Peyer's patch (tissue), 4 donors: ENCODE data around the gene UBASH3B. TPM values are rescaled to one million over a fixed set of nuclear protein-coding genes. Genes with fewer than 3 reads are reported as not detected.

ENCODE experiments used
- DNase-seq, 3 donors: peaks; one replicate each; pipeline ENCODE4 v3.0.0-alpha.2; 2017 to 2019
- H3K27ac ChIP-seq, 4 donors: fragments of 200-600 bp; sonication (generic); one replicate each; pipeline ENCODE4 v1.5.1; 2016 to 2019
- H3K27me3 ChIP-seq, 2 donors: fragments of 200-600 bp; sonication (generic); one replicate each; pipeline ENCODE4 v1.5.1; 2019
- H3K36me3 ChIP-seq, 3 donors: fragments of 200-600 bp; sonication (generic); one replicate each; pipeline ENCODE4 v1.5.1; 2016 to 2019
- H3K4me1 ChIP-seq, 4 donors: fragments of 200-600 bp; sonication (generic); one replicate each; pipeline ENCODE4 v1.5.1; 2016 to 2019
- H3K4me3 ChIP-seq, 4 donors: fragments of 200-600 bp; sonication (generic); 1 replicate in 3 of 4; 2 replicates in 1 of 4; pipeline ENCODE4 v1.5.1; 2016 to 2019; ENCODE audit warnings: mild to moderate bottlenecking in 1 of 4
- H3K9me3 ChIP-seq, 4 donors: fragments of 200-600 bp; sonication (generic); one replicate each; pipeline ENCODE4 v1.5.1; 2016 to 2019; ENCODE audit warnings: mild to moderate bottlenecking in 1 of 4
- CTCF ChIP-seq, 6 experiments: fragments of 450-650 bp in 4 of 6; fragments of 200-600 bp in 2 of 6; sonication (generic) in 1 of 6; IDR thresholded peaks; one replicate each; pipeline ENCODE4 v1.5.1; 2017 to 2019; ENCODE audit warnings: antibody characterized with exemption in 6 of 6, mild to moderate bottlenecking in 3 of 6, moderate library complexity in 1 of 6
- POLR2A ChIP-seq, 2 donors: fragments of 450-650 bp; IDR thresholded peaks; one replicate each; pipeline ENCODE4 v1.5.1; 2017; ENCODE audit warnings: antibody characterized with exemption in 2 of 2, mild to moderate bottlenecking in 2 of 2, moderate library complexity in 2 of 2
- total RNA-seq, 4 donors: library from RNA; depleted of rRNA; stranded (reverse); fragments of >200 nt; gene quantifications; one replicate each; pipeline ENCODE4 v1.1.0, GENCODE V29; 2016

UBASH3B gene
- total RNA-seq, 4 donors from 2014 or later: 2.3 to 14.9 (median 5.2) TPM

GRCh38 chr11:122652495-122652894 is 3.0 kb upstream of the UBASH3B start:
- H3K27me3 ChIP-seq: no peaks in the 10 kb centered on the region
- no peak overlapping the region for H3K4me3 ChIP-seq
- TF ChIP-seq POLR2A (IDR thresholded peaks at IDR 0.05) (no peak), CTCF (IDR thresholded peaks at IDR 0.05) (no peak)
- peaks cover 0 to 13% (median 4%) of the 10 kb centered on the region in 4 donors for H3K4me1 ChIP-seq
- no peak overlapping the region for H3K27ac ChIP-seq
- no peaks in the 10 kb centered on the region for H3K36me3 ChIP-seq
- no peaks in the 10 kb centered on the region for H3K9me3 ChIP-seq
- no peak for DNase-seq

- Histone ChIP-seq H3K4me1 (peaks cover 0 to 13% (median 4%) of the 10 kb centered on the region in 4 donors), H3K27me3 (no peaks in the 10 kb centered on the region), H3K9me3 (no peaks in the 10 kb centered on the region), H3K4me3 (no peak overlapping the region), H3K36me3 (no peaks in the 10 kb centered on the region), H3K27ac (no peak overlapping the region)
- no peak for TF ChIP-seq POLR2A (IDR thresholded peaks at IDR 0.05)
- no peak for TF ChIP-seq CTCF (IDR thresholded peaks at IDR 0.05)
- no peak for DNase-seq
Observed at GRCh38 chr11:122653916-122654585, 1.5 kb upstream of the UBASH3B start.

GRCh38 chr11:122656073-122656630 is 630 bp downstream of the UBASH3B start:
- no peaks in the 10 kb centered on the region for H3K27me3 ChIP-seq
- H3K27ac ChIP-seq: peak overlapping the region; percentile 75 to 96 (median 88)
- H3K36me3 ChIP-seq: no peaks in the 10 kb centered on the region
- TF ChIP-seq POLR2A (IDR thresholded peaks at IDR 0.05): no peak
- no peak for TF ChIP-seq CTCF (IDR thresholded peaks at IDR 0.05)
- no peaks in the 10 kb centered on the region for H3K9me3 ChIP-seq
- peaks cover 0 to 13% (median 4%) of the 10 kb centered on the region in 4 donors for H3K4me1 ChIP-seq
- peak; percentile 33 to 72 (median 64) for DNase-seq
- peak overlapping the region; percentile 74 to 99 (median 82) for H3K4me3 ChIP-seq

- Histone ChIP-seq H3K27ac (peak overlapping the region; percentile 75 to 96 (median 88)), H3K27me3 (no peaks in the 10 kb centered on the region), H3K9me3 (no peaks in the 10 kb centered on the region), H3K4me3 (peak overlapping the region; percentile 74 to 99 (median 82)), H3K36me3 (no peaks in the 10 kb centered on the region), H3K4me1 (peaks cover 0 to 13% (median 4%) of the 10 kb centered on the region in 4 donors)
- TF ChIP-seq CTCF (IDR thresholded peaks at IDR 0.05) (no peak), POLR2A (IDR thresholded peaks at IDR 0.05) (no peak)
- DNase-seq: peak in 2 of 3 donors; percentile 32 to 61
Observed at GRCh38 chr11:122656631-122657101, 1.1 kb downstream of the UBASH3B start.

GRCh38 chr11:122659676-122660554 is 4.4 kb downstream of the UBASH3B start:
- DNase-seq: no peak
- H3K27ac ChIP-seq: no peak overlapping the region
- TF ChIP-seq CTCF (IDR thresholded peaks at IDR 0.05): no peak
- no peak for TF ChIP-seq POLR2A (IDR thresholded peaks at IDR 0.05)

More at GRCh38 chr11:122659676-122660554, 4.4 kb downstream of the UBASH3B start:
- H3K9me3 ChIP-seq: no peaks in the 10 kb centered on the region
- H3K27me3 ChIP-seq: no peaks in the 10 kb centered on the region
- H3K36me3 ChIP-seq: no peaks in the 10 kb centered on the region
- H3K4me1 ChIP-seq: peaks cover 0 to 13% (median 4%) of the 10 kb centered on the region in 4 donors
- H3K4me3 ChIP-seq: no peak overlapping the region
